AG04450 (cell line): Measurements from ENCODE around the gene NIBAN1. TPM values are rescaled to one million over a fixed set of nuclear protein-coding genes. Genes with fewer than 3 reads are reported as not detected.

Source experiments
- CTCF ChIA-PET: fragments of 300-600, 350-600 bp; formaldehyde crosslinking; extraction: SDS; loops from one replicate; lab custom pipeline; 2022; ENCODE audit warnings: antibody characterized with exemption, inconsistent platforms; lab: Charles Lee
- POLR2A ChIA-PET: fragments of 350-600 bp; formaldehyde crosslinking; extraction: SDS; loops from one replicate; lab custom pipeline; 2021; ENCODE audit warnings: antibody characterized with exemption, inconsistent platforms; lab: Yijun Ruan, JAX
- DNase-seq: peaks from one replicate; pipeline ENCODE4 v3.0.0-alpha.2; 2011; ENCODE audit warnings: low read depth, low spot score
- H3K27ac ChIP-seq: one replicate; pipeline ENCODE4 v1.5.1; 2012; ENCODE audit warnings: low read depth, low read length, control low read depth
- H3K27me3 ChIP-seq: one replicate; pipeline ENCODE4 v1.6.0; 2012; ENCODE audit warnings: low read length; ENCODE audit not compliant: control insufficient read depth, insufficient read depth
- H3K4me3 ChIP-seq: 2 replicates; pipeline ENCODE4 v1.5.1; 2011; ENCODE audit warnings: mild to moderate bottlenecking, low read depth, low read length, control low read depth
- H3K9me3 ChIP-seq: 2 replicates; pipeline ENCODE4 v1.5.1; 2012; ENCODE audit warnings: low read length; ENCODE audit not compliant: control insufficient read depth, insufficient read depth
- polyA plus RNA-seq: library from polyadenylated mRNA; depleted of rRNA; stranded (reverse); fragments of >200 nt; gene quantifications from 2 replicates; pipeline ENCODE4 v1.2.3, GENCODE V29; 2011
- TF ChIP-seq, protein P1 (sequence below): IDR thresholded peaks from 2 replicates; pipeline ENCODE4 v1.5.1; 2011; ENCODE audit warnings: low read depth, low read length, control low read depth, inconsistent platforms

Gene NIBAN1
- polyA plus RNA-seq, 1 experiment = 32.9 TPM

DNA sequence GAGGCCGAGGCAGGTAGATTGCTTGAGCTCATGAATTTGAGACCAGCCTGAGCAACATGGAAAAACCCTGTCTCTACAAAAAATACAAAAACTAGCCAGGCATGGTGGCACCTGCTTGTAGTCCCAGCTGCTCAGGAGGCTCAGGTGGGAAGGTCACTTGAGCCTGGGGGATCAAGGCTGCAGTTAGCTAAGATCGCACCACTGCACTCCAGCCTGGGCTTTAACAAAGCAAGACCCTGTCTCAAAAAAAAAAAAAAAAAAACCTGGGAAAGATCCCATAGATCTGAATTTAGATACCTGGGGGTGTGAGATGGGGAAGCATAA, 32.9 kb downstream of the NIBAN1 start:
- H3K4me3 ChIP-seq = no peak overlapping the region
- TF ChIP-seq, protein P1, sequence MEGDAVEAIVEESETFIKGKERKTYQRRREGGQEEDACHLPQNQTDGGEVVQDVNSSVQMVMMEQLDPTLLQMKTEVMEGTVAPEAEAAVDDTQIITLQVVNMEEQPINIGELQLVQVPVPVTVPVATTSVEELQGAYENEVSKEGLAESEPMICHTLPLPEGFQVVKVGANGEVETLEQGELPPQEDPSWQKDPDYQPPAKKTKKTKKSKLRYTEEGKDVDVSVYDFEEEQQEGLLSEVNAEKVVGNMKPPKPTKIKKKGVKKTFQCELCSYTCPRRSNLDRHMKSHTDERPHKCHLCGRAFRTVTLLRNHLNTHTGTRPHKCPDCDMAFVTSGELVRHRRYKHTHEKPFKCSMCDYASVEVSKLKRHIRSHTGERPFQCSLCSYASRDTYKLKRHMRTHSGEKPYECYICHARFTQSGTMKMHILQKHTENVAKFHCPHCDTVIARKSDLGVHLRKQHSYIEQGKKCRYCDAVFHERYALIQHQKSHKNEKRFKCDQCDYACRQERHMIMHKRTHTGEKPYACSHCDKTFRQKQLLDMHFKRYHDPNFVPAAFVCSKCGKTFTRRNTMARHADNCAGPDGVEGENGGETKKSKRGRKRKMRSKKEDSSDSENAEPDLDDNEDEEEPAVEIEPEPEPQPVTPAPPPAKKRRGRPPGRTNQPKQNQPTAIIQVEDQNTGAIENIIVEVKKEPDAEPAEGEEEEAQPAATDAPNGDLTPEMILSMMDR = no peak
- DNase-seq = no peak
- H3K9me3 ChIP-seq = no peaks in the 10 kb centered on the region; the same call in 1 of the 2 replicates
- H3K27ac ChIP-seq = no peak overlapping the region
- ChIA-PET POLR2A (no interaction called here), CTCF (no interaction called here)
- H3K27me3 ChIP-seq = no peaks in the 10 kb centered on the region

DNA sequence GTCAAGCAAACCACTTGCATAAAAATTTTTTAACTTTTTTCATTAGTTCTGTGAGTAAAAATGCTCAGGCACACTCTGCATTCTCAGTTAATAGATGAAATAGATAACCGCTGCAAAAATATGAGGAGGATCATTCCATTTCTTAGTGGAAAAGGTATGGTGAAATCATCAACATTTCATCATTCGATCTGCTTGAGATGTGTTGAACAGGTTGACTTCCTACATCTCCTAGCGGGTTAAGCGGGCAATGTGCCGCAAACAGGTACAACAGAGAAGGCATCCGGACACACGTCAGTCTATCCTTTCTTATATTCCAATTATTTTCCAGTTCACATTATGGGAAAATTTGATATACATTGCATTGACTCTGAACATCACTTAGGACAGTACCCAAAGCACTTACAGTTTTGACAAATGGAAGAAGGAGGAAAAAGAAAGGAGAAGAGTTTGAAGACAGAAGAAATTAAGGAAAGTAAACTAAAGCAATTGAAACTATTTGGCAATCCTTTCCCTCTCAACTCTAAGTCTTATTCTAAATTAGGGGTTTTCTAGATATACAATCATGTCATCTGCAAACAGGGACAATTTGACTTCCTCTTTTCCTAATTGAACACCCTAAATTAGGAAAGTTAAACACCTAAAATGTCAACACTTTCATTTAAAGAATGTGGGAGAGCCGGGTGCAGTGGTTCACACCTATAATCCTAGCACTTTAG, 33.5 kb downstream of the NIBAN1 start:
- TF ChIP-seq, protein P1 = no peak
- Histone ChIP-seq H3K4me3 (no peak overlapping the region), H3K27ac (no peak overlapping the region), H3K27me3 (no peaks in the 10 kb centered on the region), H3K9me3 (no peaks in the 10 kb centered on the region; the same call in 1 of the 2 replicates)
- POLR2A ChIA-PET = no interaction called here
- CTCF ChIA-PET = no interaction called here
- no peak for DNase-seq

DNA sequence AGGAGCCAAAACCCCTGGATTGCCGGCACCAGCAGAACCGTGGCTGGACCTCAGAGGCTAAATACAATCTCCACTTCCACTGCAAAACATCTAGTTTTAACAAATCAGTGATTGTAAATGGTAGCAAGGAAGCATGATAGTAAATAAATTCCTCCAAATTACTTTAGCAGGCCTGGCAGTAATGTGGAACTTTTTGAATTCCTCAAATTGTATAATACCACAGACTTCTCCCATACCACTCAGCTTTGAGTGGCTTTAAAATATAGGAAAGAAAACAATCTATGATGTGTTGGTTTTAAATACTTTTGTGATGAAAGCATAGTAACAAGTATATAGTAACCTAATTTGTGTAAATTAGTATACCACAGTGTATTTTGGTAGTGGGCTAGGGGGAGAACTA, 34.1 kb downstream of the NIBAN1 start:
- CTCF ChIA-PET = no interaction called here
- no peak for DNase-seq
- H3K4me3 ChIP-seq = no peak overlapping the region
- TF ChIP-seq, protein P1 = no peak
- no peak overlapping the region for H3K27ac ChIP-seq
- H3K9me3 ChIP-seq = no peaks in the 10 kb centered on the region; the same call in 1 of the 2 replicates
- H3K27me3 ChIP-seq = no peaks in the 10 kb centered on the region
- POLR2A ChIA-PET = no interaction called here

DNA sequence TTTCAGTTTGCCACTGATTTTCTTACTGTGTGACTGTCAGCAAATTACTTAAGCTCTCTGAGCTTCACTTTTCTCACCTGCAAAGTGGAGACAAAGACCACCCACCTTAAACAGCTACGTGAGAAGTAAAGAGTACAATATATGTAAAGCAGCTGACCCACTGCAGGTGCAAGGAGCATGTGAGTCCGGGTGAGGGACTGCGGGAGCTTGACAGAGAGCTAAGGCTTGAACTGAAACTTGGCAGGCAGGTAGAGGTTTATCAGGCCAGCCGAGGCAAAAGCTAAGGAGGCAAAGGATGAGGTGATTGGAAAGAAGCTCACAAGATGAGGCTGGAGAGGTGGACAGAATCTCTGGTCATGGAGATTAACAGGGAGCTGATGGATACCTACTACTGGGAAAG, 36.6 kb downstream of the NIBAN1 start:
- ChIA-PET POLR2A (no interaction called here), CTCF (interaction anchor here (1.5 kb wide), 1 partner anchor 132 kb away, joined by 8 read pairs; no protein-coding TSS in a partner anchor)
- H3K4me3 ChIP-seq = no peak overlapping the region
- TF ChIP-seq, protein P1 = no peak
- no peak for DNase-seq
- no peaks in the 10 kb centered on the region for H3K27me3 ChIP-seq
- H3K27ac ChIP-seq = no peak overlapping the region
- H3K9me3 ChIP-seq = no peaks in the 10 kb centered on the region; the same call in 1 of the 2 replicates
